HG03280 (cell line): ENCODE results near the gene NLRC3.
A peak's percentile ranks its signal among the peaks of the same experiment; 100 is the strongest.
"Not testable (repeated sequence)": the region's sequence is repeated elsewhere in the genome, so short reads cannot be mapped to it uniquely, and the experiment has no call there.

Source experiments
- ATAC-seq: cut with Tn5 transposase; IDR thresholded peaks from one replicate; pipeline ENCODE4 v1.9.1; 2021; ENCODE audit warnings: mild to moderate bottlenecking, moderate library complexity; ENCODE audit not compliant: unreplicated experiment

NLRC3 gene

GRCh38 chr16:3577302-3577752 is at the start of gene NLRC3:
TSS of gene NLRC3 (minus strand) at chr16:3577403. CDS start at chr16:3565036, 12,367 bp downstream.
- ATAC-seq, result no peak

- ATAC-seq, result no peak
Measured at GRCh38 chr16:3625911-3626732, 48.9 kb upstream of the NLRC3 start.

- ATAC-seq, result no peak
Measured at GRCh38 chr16:3625331-3625730, 48.1 kb upstream of the NLRC3 start.

- no peak for ATAC-seq
Measured at GRCh38 chr16:3623642-3624041, 46.4 kb upstream of the NLRC3 start.

GRCh38 chr16:3618769-3619141 is 41.6 kb upstream of the NLRC3 start:
- no peak for ATAC-seq

- no peak for ATAC-seq
Measured at GRCh38 chr16:3612510-3613466, 35.6 kb upstream of the NLRC3 start.

GRCh38 chr16:3611146-3611975 is 34.2 kb upstream of the NLRC3 start, which contains the start of gene SLX4:
TSS of gene SLX4 (minus strand) at chr16:3611606. CDS start at chr16:3608964, 2,642 bp downstream.
- ATAC-seq, result peak; percentile 81

GRCh38 chr16:3610698-3611145 is 33.5 kb upstream of the NLRC3 start:
- ATAC-seq, result no peak

GRCh38 chr16:3609895-3610697 is 32.9 kb upstream of the NLRC3 start:
- no peak for ATAC-seq

GRCh38 chr16:3608976-3609375 is 31.8 kb upstream of the NLRC3 start:
- ATAC-seq, result not testable (repeated sequence)

GRCh38 chr16:3608069-3608468 is 30.9 kb upstream of the NLRC3 start:
- no peak for ATAC-seq

- no peak for ATAC-seq
Measured at GRCh38 chr16:3607634-3608033, 30.4 kb upstream of the NLRC3 start.

- ATAC-seq, result no peak
Measured at GRCh38 chr16:3607161-3607560, 30.0 kb upstream of the NLRC3 start.

GRCh38 chr16:3606441-3606840 is 29.2 kb upstream of the NLRC3 start:
- no peak for ATAC-seq

GRCh38 chr16:3602320-3602653 is 25.1 kb upstream of the NLRC3 start:
- no peak for ATAC-seq

- no peak for ATAC-seq
Measured at GRCh38 chr16:3601614-3602319, 24.6 kb upstream of the NLRC3 start.

GRCh38 chr16:3599922-3600321 is 22.7 kb upstream of the NLRC3 start:
- no peak for ATAC-seq

- no peak for ATAC-seq
Measured at GRCh38 chr16:3599121-3599520, 21.9 kb upstream of the NLRC3 start.

- no peak for ATAC-seq
Measured at GRCh38 chr16:3598236-3598635, 21.0 kb upstream of the NLRC3 start.
